A549 (cell line): ENCODE results near the gene MAP2K1. TPM values are rescaled to one million over a fixed set of nuclear protein-coding genes. Genes with fewer than 3 reads are reported as not detected.

Source experiments
- ATAC-seq, 2 experiments: fragments of 200-7000 bp in 1 of 2; fragments of >200 bp in 1 of 2; cut with Nextera tagmentation in 1 of 2; cut with Tn5 transposase in 1 of 2; 3 replicates each; pipeline versions ENCODE4 v1.8.0 to v1.9.1; 2018 to 2020; ENCODE audit warnings: mild to moderate bottlenecking in 1 of 2, moderate library complexity in 1 of 2
- CTCF ChIA-PET: fragments of 300-600 bp; sonication (Branson Sonifier 250); formaldehyde crosslinking; extraction: SDS; loops from one replicate; lab custom pipeline; 2021; ENCODE audit warnings: antibody characterized with exemption, inconsistent platforms; lab: Yijun Ruan, JAX
- POLR2A ChIA-PET: fragments of 350-600 bp; formaldehyde crosslinking; extraction: SDS; loops from one replicate; lab custom pipeline; 2021; ENCODE audit warnings: antibody characterized with exemption, inconsistent platforms; lab: Yijun Ruan, JAX
- DNase-seq, 2 experiments: peaks; one replicate each; pipeline versions ENCODE4 v3.0.0 to v3.0.0-alpha.2; 2011 to 2016; ENCODE audit warnings: low read depth in 1 of 2, low spot score in 1 of 2
- FAIRE-seq: peaks from 2 replicates; lab custom pipeline; 2011; peaks lifted over from hg19 to GRCh38; lab: Jason Lieb, UNC
- H3K27ac ChIP-seq, 2 experiments: fragments of >200 bp; sonication (Bioruptor Twin); formaldehyde crosslinking; 3 replicates each; pipeline ENCODE4 v1.5.1; 2016 to 2017
- H3K4me1 ChIP-seq: fragments of >200 bp; sonication (Bioruptor Twin); formaldehyde crosslinking; 3 replicates; pipeline ENCODE4 v1.6.1; 2016
- H3K4me2 ChIP-seq: fragments of >200 bp; sonication (Bioruptor Twin); formaldehyde crosslinking; 3 replicates; pipeline ENCODE4 v1.6.1; 2016
- H3K4me3 ChIP-seq: fragments of >200 bp; sonication (Bioruptor Twin); formaldehyde crosslinking; 3 replicates; pipeline ENCODE4 v1.5.1; 2016
- H3K9me3 ChIP-seq: fragments of >200 bp; sonication (Bioruptor Twin); formaldehyde crosslinking; 3 replicates; pipeline ENCODE4 v1.6.1; 2016
- CBX8 ChIP-seq: fragments of 200-600 bp; sonication (generic); IDR thresholded peaks from 2 replicates; pipeline ENCODE4 v1.6.1; 2016
- CEBPB ChIP-seq, 2 experiments: fragments of >200 bp in 1 of 2; sonication (Bioruptor Twin) in 1 of 2; formaldehyde crosslinking in 1 of 2; IDR thresholded peaks; 2 replicates each; pipeline ENCODE4 v1.6.1; 2012 to 2016
- CTCF ChIP-seq: fragments of >200 bp; sonication (Bioruptor Twin); formaldehyde crosslinking; IDR thresholded peaks from 3 replicates; pipeline ENCODE4 v1.5.1; 2016
- E2F6 ChIP-seq: IDR thresholded peaks from 2 replicates; pipeline ENCODE4 v1.6.1; 2012; ENCODE audit warnings: low read depth, borderline replicate concordance
- EHF ChIP-seq: fragments of 250-450 bp; sonication (Bioruptor Pico); IDR thresholded peaks from 2 replicates; pipeline ENCODE4 v1.5.0; 2020; ENCODE audit warnings: mild to moderate bottlenecking
- ELK1 ChIP-seq: fragments of 150-350 bp; IDR thresholded peaks from 2 replicates; pipeline ENCODE4 v1.6.1; 2014; ENCODE audit warnings: low read depth, mild to moderate bottlenecking, low read length
- FOXS1 ChIP-seq: fragments of 250-450 bp; sonication (Bioruptor Pico); IDR thresholded peaks from 2 replicates; pipeline ENCODE4 v1.5.0; 2020; ENCODE audit warnings: mild to moderate bottlenecking, moderate library complexity
- HDAC2 ChIP-seq: fragments of 200-600 bp; sonication (generic); IDR thresholded peaks from 2 replicates; pipeline ENCODE4 v1.6.1; 2016
- HEYL ChIP-seq: fragments of 250-450 bp; sonication (Bioruptor Pico); IDR thresholded peaks from 2 replicates; pipeline ENCODE4 v1.8.0; 2021; ENCODE audit warnings: mild to moderate bottlenecking, moderate library complexity
- JUN ChIP-seq, 2 experiments: fragments of >200 bp; sonication (Bioruptor Twin); formaldehyde crosslinking; IDR thresholded peaks; 2 replicates in 1 of 2; 3 replicates in 1 of 2; pipeline ENCODE4 v1.6.1; 2016 to 2017
- JUNB ChIP-seq: fragments of >200 bp; sonication (Bioruptor Twin); formaldehyde crosslinking; IDR thresholded peaks from 2 replicates; pipeline ENCODE4 v1.6.1; 2016
- KDM1A ChIP-seq: fragments of 200-600 bp; sonication (generic); IDR thresholded peaks from 2 replicates; pipeline ENCODE4 v1.6.1; 2016; ENCODE audit warnings: low read depth, mild to moderate bottlenecking
- KDM5A ChIP-seq: fragments of 200-600 bp; sonication (generic); IDR thresholded peaks from 2 replicates; pipeline ENCODE4 v1.6.1; 2016; ENCODE audit warnings: antibody characterized with exemption, mild to moderate bottlenecking
- MAFK ChIP-seq: fragments of 450-650 bp; IDR thresholded peaks from 2 replicates; pipeline ENCODE4 v1.6.1; 2014; ENCODE audit not compliant: partially characterized antibody
- MAZ ChIP-seq: fragments of 150-350 bp; IDR thresholded peaks from 2 replicates; pipeline ENCODE4 v1.6.1; 2014; ENCODE audit warnings: antibody characterized with exemption, low read depth, low read length, borderline replicate concordance
- NFE2L2 ChIP-seq: fragments of 150-350 bp; conservative IDR thresholded peaks from 2 replicates; pipeline ENCODE4 v1.6.1; 2014; ENCODE audit warnings: low read length
- NR3C1 ChIP-seq: fragments of >200 bp; sonication (Bioruptor Twin); formaldehyde crosslinking; IDR thresholded peaks from 3 replicates; pipeline ENCODE4 v1.6.1; 2017
- PHF8 ChIP-seq: fragments of 200-600 bp; sonication (generic); IDR thresholded peaks from 2 replicates; pipeline ENCODE4 v1.6.1; 2016; ENCODE audit warnings: low read depth, mild to moderate bottlenecking, antibody characterized with exemption, moderate library complexity, borderline replicate concordance
- POLR2A ChIP-seq: IDR thresholded peaks from 2 replicates; pipeline ENCODE4 v1.6.1; 2012; ENCODE audit warnings: mild to moderate bottlenecking, low read length
- POLR2AphosphoS2 ChIP-seq: conservative IDR thresholded peaks from 2 replicates; pipeline ENCODE4 v1.6.1; 2012; ENCODE audit warnings: low read length, improper control_type of control experiment, inconsistent platforms
- RFX5 ChIP-seq: fragments of 450-650 bp; IDR thresholded peaks from 2 replicates; pipeline ENCODE4 v1.7.1; 2014; ENCODE audit warnings: antibody characterized with exemption, mild to moderate bottlenecking, moderate library complexity
- SMC3 ChIP-seq: fragments of >200 bp; sonication (Bioruptor Twin); formaldehyde crosslinking; IDR thresholded peaks from 3 replicates; pipeline ENCODE4 v1.6.1; 2018; ENCODE audit warnings: inconsistent platforms
- SREBF2 ChIP-seq: fragments of 450-650 bp; IDR thresholded peaks from 2 replicates; pipeline ENCODE4 v1.6.1; 2014; ENCODE audit warnings: mild to moderate bottlenecking, moderate library complexity
- ZNF302 ChIP-seq: fragments of 250-450 bp; sonication (Bioruptor Pico); IDR thresholded peaks from 2 replicates; pipeline ENCODE4 v1.9.0; 2021; ENCODE audit warnings: inconsistent platforms, mild to moderate bottlenecking, moderate library complexity
- WGBS: methylation state at CpG from one replicate; pipeline ENCODE4 v1.1.6; 2017; ENCODE audit errors: missing lambda C conversion rate; 5-methylcytosine and 5-hydroxymethylcytosine counted together
- polyA plus RNA-seq, 4 experiments: library from polyadenylated mRNA; depleted of rRNA in 3 of 4; stranded (reverse); fragments of >200 nt; fragmentation: RNase III in 1 of 4; extraction: RNeasy Plus Mini Kit Qiagen cat#74134 plus additional on column Dnase treatment in 1 of 4; gene quantifications; 2 replicates in 3 of 4; 3 replicates in 1 of 4; pipeline ENCODE4 v1.2.3, GENCODE V29; 2011 to 2017
- TF ChIP-seq, protein P1 (sequence below): IDR thresholded peaks from 2 replicates; pipeline ENCODE4 v1.6.1; 2012
- TF ChIP-seq, protein P2 (sequence below): fragments of >200 bp; sonication (Bioruptor Twin); formaldehyde crosslinking; IDR thresholded peaks from 2 replicates; pipeline ENCODE4 v1.6.1; 2016

The MAP2K1 gene
- polyA plus RNA-seq, 2 of the 4 experiments (the other 2 are of a cell fraction), result 30.3 to 41.9 TPM

DNA sequence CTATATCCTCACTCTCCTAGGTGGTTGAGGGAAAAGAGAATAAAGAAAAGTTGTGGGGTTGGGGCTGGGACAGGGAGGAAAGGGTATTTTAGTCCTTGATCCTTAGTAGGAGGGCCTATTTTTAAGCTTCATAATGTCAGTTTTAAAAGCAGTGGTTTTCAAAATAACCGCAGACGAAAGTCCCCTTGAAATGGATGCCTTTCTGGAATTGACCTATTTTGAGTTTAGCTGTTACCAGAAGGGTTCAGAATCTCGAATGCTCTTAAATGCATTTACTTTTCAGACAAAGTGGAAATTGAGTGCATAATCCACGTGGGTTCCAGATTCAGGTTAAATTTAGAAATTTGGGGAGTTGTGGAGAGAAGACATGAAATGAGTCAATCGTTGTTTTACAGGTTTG, 16.6 kb downstream of the MAP2K1 start:
- TF ChIP-seq JUN (IDR thresholded peaks at IDR 0.05) (no peak), MAZ (no peak), HDAC2 (no peak), RFX5 (no peak), EHF (CRISPR knock-in tag) (no peak), CEBPB (IDR thresholded peaks at IDR 0.05) (no peak), NR3C1 (no peak), KDM1A (no peak), E2F6 (no peak), SMC3 (no peak), FOXS1 (CRISPR knock-in tag) (no peak), HEYL (CRISPR knock-in tag) (no peak), ZNF302 (no peak), CTCF (no peak), JUNB (no peak)
- H3K4me2 ChIP-seq, result no peak overlapping the region
- FAIRE-seq (no peak), ATAC-seq (no peak), DNase-seq (no peak)
- no peaks in the 10 kb centered on the region for H3K9me3 ChIP-seq
- 89% methylated on average over 5 of the region's 5 CpGs for WGBS
- no peak overlapping the region for H3K27ac ChIP-seq
- peaks cover 20% of the 10 kb centered on the region for H3K4me1 ChIP-seq
- ChIA-PET CTCF (interaction anchor here (1.0 to 3.2 kb wide), 5 partner anchors 11 to 94 kb away, joined by 3 to 20 read pairs (median 12); partner anchors contain the start of gene SNAPC5), POLR2A (interaction anchor here (0.9 kb wide), 1 partner anchor 47 kb away, joined by 3 read pairs; the partner anchor contains the start of gene TIPIN)
- H3K4me3 ChIP-seq, result no peak overlapping the region

- TF ChIP-seq POLR2A (no peak), MAFK (no peak), ELK1 (no peak), CEBPB (IDR thresholded peaks at IDR 0.05) (no peak), NFE2L2 (no peak), SREBF2 (no peak), KDM5A (no peak), POLR2AphosphoS2 (no peak), JUNB (no peak), CBX8 (no peak), PHF8 (no peak)
- TF ChIP-seq, protein P1, sequence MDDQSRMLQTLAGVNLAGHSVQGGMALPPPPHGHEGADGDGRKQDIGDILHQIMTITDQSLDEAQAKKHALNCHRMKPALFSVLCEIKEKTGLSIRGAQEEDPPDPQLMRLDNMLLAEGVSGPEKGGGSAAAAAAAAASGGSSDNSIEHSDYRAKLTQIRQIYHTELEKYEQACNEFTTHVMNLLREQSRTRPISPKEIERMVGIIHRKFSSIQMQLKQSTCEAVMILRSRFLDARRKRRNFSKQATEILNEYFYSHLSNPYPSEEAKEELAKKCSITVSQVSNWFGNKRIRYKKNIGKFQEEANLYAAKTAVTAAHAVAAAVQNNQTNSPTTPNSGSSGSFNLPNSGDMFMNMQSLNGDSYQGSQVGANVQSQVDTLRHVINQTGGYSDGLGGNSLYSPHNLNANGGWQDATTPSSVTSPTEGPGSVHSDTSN, result no peak
- TF ChIP-seq, protein P2, sequence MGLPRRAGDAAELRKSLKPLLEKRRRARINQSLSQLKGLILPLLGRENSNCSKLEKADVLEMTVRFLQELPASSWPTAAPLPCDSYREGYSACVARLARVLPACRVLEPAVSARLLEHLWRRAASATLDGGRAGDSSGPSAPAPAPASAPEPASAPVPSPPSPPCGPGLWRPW, result no peak
- 90% methylated on average over 8 of the region's 8 CpGs for WGBS
- POLR2A ChIA-PET, result no interaction called here
- H3K4me3 ChIP-seq, result no peak overlapping the region
- H3K4me1 ChIP-seq, result peaks cover 20% of the 10 kb centered on the region
- no peak overlapping the region for H3K27ac ChIP-seq
- CTCF ChIA-PET, result interaction anchor here (1.2 to 3.2 kb wide), 5 partner anchors 10 to 94 kb away, joined by 3 to 20 read pairs (median 12); partner anchors contain the start of gene SNAPC5
- DNase-seq, result no peak
- ATAC-seq, result no peak
- no peak for FAIRE-seq
- no peaks in the 10 kb centered on the region for H3K9me3 ChIP-seq
- no peak overlapping the region for H3K4me2 ChIP-seq
Observed at GRCh38 chr15:66404122-66404521, 17.4 kb downstream of the MAP2K1 start.
